Ovary (tissue), 9 donors: Measurements from ENCODE around the gene CASD1. TPM values are rescaled to one million over a fixed set of nuclear protein-coding genes. Genes with fewer than 3 reads are reported as not detected.

ENCODE experiments used
- DNase-seq, 5 donors: peaks; one replicate each; pipeline ENCODE4 v3.0.0-alpha.2; 2019 to 2020
- H3K27ac ChIP-seq, 2 donors: fragments of 200-600 bp; one replicate each; pipeline versions ENCODE4 v1.5.1 to v1.8.0; 2019 to 2022
- H3K27me3 ChIP-seq: fragments of 200-600 bp; one replicate; pipeline ENCODE4 v1.8.0; 2022
- H3K36me3 ChIP-seq: fragments of 200-600 bp; sonication (generic); one replicate; pipeline ENCODE4 v1.5.1; 2019
- H3K4me1 ChIP-seq: one replicate; pipeline ENCODE4 v1.8.1; 2013; ENCODE audit warnings: mild to moderate bottlenecking, moderate library complexity; ENCODE audit not compliant: insufficient read depth
- H3K4me3 ChIP-seq: fragments of 200-600 bp; sonication (generic); one replicate; pipeline ENCODE4 v1.5.1; 2017
- H3K9me3 ChIP-seq, 2 donors: fragments of 200-600 bp in 1 of 2; sonication (generic) in 1 of 2; one replicate each; pipeline versions ENCODE4 v1.5.1 to v1.8.1; 2013 to 2019; ENCODE audit warnings: mild to moderate bottlenecking in 1 of 2, moderate library complexity in 1 of 2
- CTCF ChIP-seq, 3 donors: fragments of 450-650 bp in 2 of 3; fragments of 200-600 bp in 1 of 3; IDR thresholded peaks; one replicate each; pipeline versions ENCODE4 v1.5.1 to v1.8.0; 2016 to 2022; ENCODE audit warnings: antibody characterized with exemption in 3 of 3, mild to moderate bottlenecking in 1 of 3
- EP300 ChIP-seq: sonication (generic); formaldehyde crosslinking; IDR thresholded peaks from one replicate; pipeline ENCODE4 v1.6.1; 2017; ENCODE audit warnings: antibody characterized with exemption
- POLR2A ChIP-seq: fragments of 450-650 bp; IDR thresholded peaks from one replicate; pipeline ENCODE4 v1.6.1; 2017; ENCODE audit warnings: antibody characterized with exemption, mild to moderate bottlenecking, moderate library complexity
- WGBS, 3 donors: extraction: QIAGEN DNeasy Blood & Tissue Kit in 1 of 3; methylation state at CpG; one replicate each; pipeline versions ENCODE4 v1.1.5 to v1.1.7; 2013 to 2017; 5-methylcytosine and 5-hydroxymethylcytosine counted together
- intact Hi-C, 4 donors: fragments of 100-400 bp; cut with DNase I; formaldehyde crosslinking; loops; one replicate each; pipeline versions ENCODE4 v1.11.0 to v1.15.1; 2022 to 2023
- polyA plus RNA-seq, 2 donors: library from polyadenylated mRNA; stranded (reverse); fragments of 200-250 nt in 1 of 2; fragments of 350-450 nt in 1 of 2; fragmentation: Illumina TruSeq in 1 of 2; extraction: RNeasy Lipid Tissue Mini Kit (QIAGEN cat#74804) in 1 of 2; gene quantifications; one replicate each; pipeline ENCODE4 v1.2.3, GENCODE V29; 2013 to 2014
- total RNA-seq, 7 donors: library from RNA; depleted of rRNA in 2 of 7; stranded (reverse); fragments of >200 nt in 2 of 7; fragmentation: NEBNext Ultra II Directional in 3 of 7; extraction: Animal tissue kit (Norgen Biotek cat#: 25700) in 3 of 7; gene quantifications; one replicate each; pipeline versions ENCODE4 v1.1.0 to v1.2.4, GENCODE V29; 2016 to 2023
- donor health status: DM: no; HTN: no; CAD: no; lungs with moderate emphysema.
- donor health status: DM: no; HTN: no; CAD: no.
- donor health status: Bipolar disorder and iron deficiency.
- donor health status: DM: yes; HTN: yes; CAD: no.
- donor health status: DM: no; HTN: no; CAD: no.
- donor health status: DM: yes; HTN: yes; CAD: no.

The CASD1 gene
- total and polyA plus RNA-seq, 9 donors = 16.7 to 32.1 (median 23.3) TPM

GRCh38 chr7:94476251-94476840 lies 33.3 kb upstream of the CASD1 start:
- TF ChIP-seq EP300 (no peak), POLR2A (no peak)
- Histone ChIP-seq H3K4me3 (no peak overlapping the region), H3K27me3 (no peaks in the 10 kb centered on the region), H3K27ac (no peak overlapping the region), H3K9me3 (no peaks in the 10 kb centered on the region), H3K36me3 (no peaks in the 10 kb centered on the region), H3K4me1 (no peaks in the 10 kb centered on the region)
- intact Hi-C loops = no loop called here
- WGBS, 3 donors = 81 to 85% (median 82%) methylated on average over 5 of the region's 5 CpGs
- DNase-seq = no peak

- Histone ChIP-seq H3K36me3 (no peaks in the 10 kb centered on the region), H3K27ac (no peak overlapping the region), H3K27me3 (no peaks in the 10 kb centered on the region), H3K9me3 (no peaks in the 10 kb centered on the region), H3K4me1 (peaks cover 1% of the 10 kb centered on the region), H3K4me3 (no peak overlapping the region)
- no peak for TF ChIP-seq CTCF (IDR thresholded peaks at IDR 0.05)
- TF ChIP-seq EP300 = no peak
- TF ChIP-seq POLR2A = no peak
- DNase-seq = no peak
- intact Hi-C loops = no loop called here
- WGBS, 3 donors = 10 to 38% (median 20%) methylated on average over 1 of the region's 1 CpG
These were observed 31.7 kb upstream of the CASD1 start for GRCh38 chr7:94477878-94478277.

GRCh38 chr7:94478648-94479214 lies 30.9 kb upstream of the CASD1 start:
- Histone ChIP-seq H3K4me3 (no peak overlapping the region), H3K27me3 (no peaks in the 10 kb centered on the region), H3K4me1 (peaks cover 1% of the 10 kb centered on the region), H3K36me3 (no peaks in the 10 kb centered on the region), H3K9me3 (no peaks in the 10 kb centered on the region), H3K27ac (no peak overlapping the region)
- WGBS, 3 donors = 64 to 80% (median 79%) methylated on average over 3 of the region's 3 CpGs
- intact Hi-C loops = no loop called here
- DNase-seq = no peak
- TF ChIP-seq CTCF (IDR thresholded peaks at IDR 0.05) (no peak), POLR2A (no peak)

- no peak overlapping the region for H3K27ac ChIP-seq
- WGBS, 3 donors = 85 to 88% (median 87%) methylated on average over 3 of the region's 3 CpGs
- peaks cover 1% of the 10 kb centered on the region for H3K4me1 ChIP-seq
- TF ChIP-seq EP300 (no peak), CTCF (IDR thresholded peaks at IDR 0.05) (no peak)
- no peaks in the 10 kb centered on the region for H3K36me3 ChIP-seq
- no peak for DNase-seq
- no peak overlapping the region for H3K4me3 ChIP-seq
- no peaks in the 10 kb centered on the region for H3K9me3 ChIP-seq
- no peaks in the 10 kb centered on the region for H3K27me3 ChIP-seq
- intact Hi-C loops = no loop called here
These were observed 28.3 kb upstream of the CASD1 start for GRCh38 chr7:94481279-94481678.

GRCh38 chr7:94482796-94483195 lies 26.8 kb upstream of the CASD1 start:
- H3K9me3 ChIP-seq = no peaks in the 10 kb centered on the region
- no peaks in the 10 kb centered on the region for H3K36me3 ChIP-seq
- WGBS, 3 donors = 37 to 70% (median 39%) methylated on average over 9 of the region's 9 CpGs
- peaks cover 1% of the 10 kb centered on the region for H3K4me1 ChIP-seq
- H3K27me3 ChIP-seq = no peaks in the 10 kb centered on the region
- DNase-seq = peak in 2 of 5 donors; percentile 12 to 43
- H3K27ac ChIP-seq = no peak overlapping the region
- H3K4me3 ChIP-seq = no peak overlapping the region
- intact Hi-C loops = no loop called here
- TF ChIP-seq EP300 (no peak), CTCF (IDR thresholded peaks at IDR 0.05) (no peak), POLR2A (no peak)
